Measurements from ENCODE around the gene EBF4.
"Not testable (repeated sequence)": the region's sequence is repeated elsewhere in the genome, so short reads cannot be mapped to it uniquely, and the experiment has no call there.

Gene EBF4

DNA sequence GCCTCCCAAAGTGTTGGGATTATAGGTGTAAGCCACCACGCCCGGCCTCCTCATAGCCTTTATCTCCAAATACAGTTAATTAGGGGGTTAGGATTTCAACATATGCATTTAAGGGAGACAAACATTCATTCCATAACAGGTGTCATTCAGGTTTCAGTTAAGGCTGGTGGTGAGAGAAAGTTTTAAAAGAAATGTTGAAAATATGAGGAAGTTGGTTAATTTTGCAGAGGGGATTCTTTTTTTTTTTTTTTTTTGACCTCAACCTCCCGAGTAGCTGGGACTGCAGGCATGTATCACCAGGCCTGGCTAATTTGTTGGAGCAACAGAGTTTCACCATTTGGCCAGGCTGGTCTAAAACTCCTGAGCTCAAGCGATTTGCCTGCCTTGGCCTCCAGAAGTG is 12.5 kb upstream of the EBF4 start:
- no peak for DNase-seq

DNA sequence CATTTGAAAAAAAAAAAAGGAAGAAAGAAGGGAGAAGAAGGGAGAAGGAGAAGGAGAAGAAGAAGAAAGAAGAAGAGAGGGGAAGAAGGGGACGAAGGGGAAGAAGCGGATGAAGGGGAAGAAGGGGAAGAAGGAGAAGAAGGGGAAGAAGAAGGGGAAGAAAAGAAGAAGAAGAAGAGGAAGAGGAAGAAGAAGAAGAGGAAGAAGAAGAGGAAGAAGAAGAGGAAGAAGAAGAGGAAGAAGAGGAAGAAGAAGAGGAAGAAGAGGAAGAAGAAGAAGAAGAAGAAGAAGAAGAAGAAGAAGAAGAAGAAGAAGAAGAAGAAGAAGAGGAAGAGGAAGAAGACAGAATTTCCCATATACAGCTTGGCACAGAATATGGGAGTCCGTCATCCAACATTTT is 10.5 kb upstream of the EBF4 start:
- DNase-seq, result not testable (repeated sequence)

DNA sequence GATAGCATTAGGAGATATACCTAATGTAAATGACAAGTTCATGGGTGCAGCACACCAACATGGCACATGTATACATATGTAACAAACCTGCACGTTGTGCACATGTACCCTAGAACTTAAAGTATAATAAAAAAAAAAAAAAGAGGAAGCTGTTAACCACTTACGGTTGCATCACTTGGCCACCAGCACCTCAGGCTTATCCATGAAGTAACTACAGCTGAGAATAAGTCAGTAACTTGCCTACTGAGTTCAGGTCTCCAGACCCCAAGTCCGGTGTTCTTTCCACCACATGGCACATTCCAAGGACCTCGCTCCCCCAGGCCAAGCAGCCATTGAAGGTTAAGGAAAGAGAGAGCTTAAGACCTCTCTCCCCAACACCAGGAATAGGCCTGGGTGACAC is 7.8 kb upstream of the EBF4 start:
- DNase-seq, result not testable (repeated sequence)

DNA sequence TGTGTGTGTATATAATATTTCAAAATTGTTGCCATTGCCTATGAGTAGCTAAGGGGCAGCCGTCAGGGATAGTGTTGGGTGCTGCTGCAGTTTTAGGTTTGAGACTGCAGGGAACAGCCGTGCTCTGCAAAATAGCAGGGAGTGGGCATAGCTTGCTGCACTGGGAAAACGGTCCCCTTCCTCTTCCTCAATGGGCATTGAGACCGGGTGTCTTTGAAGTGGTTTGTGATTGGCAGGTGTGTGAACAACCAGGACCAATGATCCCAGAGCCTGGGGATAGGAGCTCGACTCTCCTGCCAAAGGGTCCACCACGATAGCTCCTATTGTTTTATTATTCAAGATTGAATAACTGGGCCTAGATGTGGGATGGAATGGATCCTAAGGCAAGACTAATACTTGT is 5.1 kb upstream of the EBF4 start:
- DNase-seq, result no peak

DNA sequence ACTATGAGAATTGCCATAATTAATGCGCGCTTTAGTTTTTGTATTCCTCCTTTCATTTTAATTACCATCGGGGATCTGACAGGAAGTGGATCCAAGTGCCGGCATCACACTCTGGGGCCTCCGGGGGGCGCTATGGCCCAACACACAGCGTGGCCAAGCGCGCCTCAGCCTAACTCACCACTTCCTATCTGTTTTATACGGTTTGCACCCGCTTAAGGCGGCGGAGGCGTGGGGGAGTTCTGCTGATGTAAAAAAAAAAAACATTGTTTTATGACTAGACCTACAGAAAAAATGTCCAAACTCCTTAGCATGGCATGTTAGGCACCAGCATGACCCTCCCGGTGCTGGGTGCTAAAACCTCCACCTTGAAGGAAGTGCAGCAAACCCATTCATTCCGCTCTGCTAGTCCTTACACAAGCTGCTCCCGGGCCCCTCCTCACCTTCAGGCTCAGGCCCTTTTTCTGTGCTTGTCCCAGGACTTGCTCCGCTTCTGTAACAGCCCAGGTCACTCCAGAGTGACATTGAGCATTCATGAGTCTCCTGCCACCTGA is 4.5 kb upstream of the EBF4 start:
- peak; percentile 79 for DNase-seq

DNA sequence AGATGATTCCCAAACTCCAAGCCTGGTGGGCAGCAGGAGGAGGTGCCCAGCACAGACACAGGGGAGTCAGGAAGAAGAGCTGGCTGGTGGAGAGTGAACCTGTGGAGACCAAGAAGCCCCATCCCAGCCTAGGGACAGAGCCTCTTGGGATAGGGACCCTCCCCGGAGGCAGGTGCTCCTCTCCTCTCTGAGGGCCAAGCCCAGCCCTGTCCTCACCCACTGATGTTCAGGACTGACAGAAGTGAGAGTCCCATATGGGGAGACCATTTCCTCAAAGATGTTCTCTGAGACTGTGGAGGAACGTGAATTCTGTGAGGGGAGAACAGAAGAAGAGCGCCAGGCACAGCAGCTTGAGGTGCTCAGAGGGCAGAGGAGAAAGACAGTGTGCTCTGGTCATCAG is 2.4 kb upstream of the EBF4 start:
- no peak for DNase-seq

DNA sequence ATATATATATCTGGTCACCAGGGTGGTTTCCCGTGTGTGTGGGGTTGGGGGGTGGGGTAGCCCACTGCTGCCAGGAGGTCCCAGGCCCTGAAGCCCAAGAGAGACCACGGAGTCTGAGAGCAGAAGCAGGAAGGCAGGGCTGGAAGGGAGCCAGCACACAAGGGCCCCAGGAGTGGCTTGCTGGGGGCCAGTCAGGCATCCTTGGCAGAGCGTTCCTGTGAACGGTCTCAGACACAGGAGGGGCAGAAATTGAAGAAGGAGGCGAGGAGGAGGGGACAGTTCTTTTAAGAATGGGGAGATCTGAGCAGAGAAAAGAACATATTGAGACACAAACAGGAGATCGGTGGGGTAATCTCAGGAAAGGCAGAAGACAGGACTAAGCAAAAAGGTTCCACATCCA is 1.9 kb upstream of the EBF4 start:
- no peak for DNase-seq

DNA sequence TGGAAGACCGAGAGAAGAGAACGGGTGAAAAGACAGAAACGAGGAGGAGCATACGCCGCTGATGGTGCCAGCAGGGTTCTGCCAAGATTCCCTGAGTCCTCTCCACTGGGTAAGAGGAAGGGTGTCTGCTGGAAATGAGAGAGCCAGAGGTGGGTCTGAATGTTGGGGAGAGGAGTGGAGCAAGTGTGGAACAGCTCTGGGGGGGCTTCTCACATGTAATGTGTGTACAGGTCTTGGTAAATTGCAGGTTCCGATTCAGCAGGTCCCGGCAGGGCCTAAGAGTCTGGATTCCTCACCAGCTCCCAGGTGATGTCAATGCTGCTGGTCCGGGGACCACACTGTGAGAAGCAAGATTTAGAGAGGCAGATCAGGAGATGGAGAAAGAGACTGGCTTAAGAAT is 1.5 kb upstream of the EBF4 start:
- no peak for DNase-seq

DNA sequence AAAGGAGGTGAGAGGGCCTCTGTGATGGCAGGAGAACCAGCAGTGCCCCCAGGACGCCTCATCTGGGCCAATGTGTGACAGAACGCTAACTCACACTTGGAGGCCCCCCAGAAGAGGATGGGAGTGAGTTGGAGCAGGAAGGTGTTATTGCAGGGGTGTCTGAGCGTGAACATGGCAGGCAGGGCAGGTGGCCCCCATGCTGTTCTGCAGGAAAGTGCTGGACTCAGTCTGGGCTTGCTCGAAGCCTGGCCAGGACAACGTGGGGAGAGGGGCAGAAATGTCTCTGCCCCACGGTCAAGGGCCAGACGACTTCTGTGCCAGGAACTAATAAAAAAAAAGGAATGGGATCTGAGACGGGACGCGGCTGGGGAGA is 931 bp upstream of the EBF4 start:
- no peak for DNase-seq

DNA sequence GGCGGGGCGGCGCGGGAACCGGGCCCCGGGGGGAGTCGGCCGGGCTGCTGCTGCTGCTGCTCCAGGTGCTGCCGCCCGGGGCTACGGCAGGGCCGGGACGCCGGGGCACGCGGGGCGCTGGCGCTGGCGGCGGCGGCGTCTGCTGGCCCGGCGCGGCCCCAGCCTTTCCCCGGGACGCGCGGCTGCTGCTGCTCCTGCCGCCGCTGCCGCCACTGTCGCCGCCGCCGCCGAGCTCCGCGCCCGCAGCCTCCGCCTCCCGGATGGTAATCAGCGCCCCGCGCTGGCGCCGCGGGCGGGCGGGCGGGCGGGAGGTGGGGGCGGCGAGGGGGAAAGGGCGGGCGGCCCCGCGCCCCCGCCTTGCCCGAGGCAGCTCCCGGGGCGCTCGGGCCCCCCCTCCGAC is 306 bp downstream of the EBF4 start:
- DNase-seq, result no peak

DNA sequence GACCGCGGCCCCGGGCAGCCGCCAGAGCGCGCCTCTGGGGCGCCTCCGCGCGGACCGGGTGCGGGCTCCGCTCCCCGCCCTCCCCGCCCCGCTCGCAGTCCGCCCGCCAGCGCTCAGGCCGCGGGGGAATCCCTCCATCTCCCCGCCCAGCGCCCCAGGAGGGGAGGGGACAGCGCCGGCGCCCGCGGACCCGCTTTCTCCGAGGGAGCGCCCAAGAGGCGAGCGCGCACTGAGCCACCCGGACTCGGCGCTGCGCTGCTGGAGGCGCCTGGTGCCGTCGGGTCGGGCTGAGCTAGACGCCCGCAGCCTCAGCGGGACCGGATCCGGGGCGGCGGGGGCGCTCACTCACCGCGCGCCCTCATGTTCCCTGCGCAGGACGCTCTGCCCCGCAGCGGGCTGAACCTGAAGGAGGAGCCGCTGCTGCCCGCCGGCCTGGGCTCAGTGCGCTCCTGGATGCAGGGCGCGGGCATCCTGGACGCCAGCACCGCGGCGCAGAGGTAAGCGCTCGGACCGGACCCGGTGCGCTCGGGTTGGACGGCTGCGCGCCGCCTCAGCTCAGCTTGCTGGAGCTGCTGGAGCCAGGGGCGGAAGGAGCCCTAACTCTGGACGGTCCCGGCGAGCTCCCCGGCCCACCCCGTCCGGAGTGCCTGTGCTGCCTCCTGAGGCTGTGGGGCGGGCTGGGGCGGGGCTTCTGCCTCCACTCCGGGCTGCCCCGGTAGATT is 867 bp downstream of the EBF4 start:
- peak; percentile 33 for DNase-seq

DNA sequence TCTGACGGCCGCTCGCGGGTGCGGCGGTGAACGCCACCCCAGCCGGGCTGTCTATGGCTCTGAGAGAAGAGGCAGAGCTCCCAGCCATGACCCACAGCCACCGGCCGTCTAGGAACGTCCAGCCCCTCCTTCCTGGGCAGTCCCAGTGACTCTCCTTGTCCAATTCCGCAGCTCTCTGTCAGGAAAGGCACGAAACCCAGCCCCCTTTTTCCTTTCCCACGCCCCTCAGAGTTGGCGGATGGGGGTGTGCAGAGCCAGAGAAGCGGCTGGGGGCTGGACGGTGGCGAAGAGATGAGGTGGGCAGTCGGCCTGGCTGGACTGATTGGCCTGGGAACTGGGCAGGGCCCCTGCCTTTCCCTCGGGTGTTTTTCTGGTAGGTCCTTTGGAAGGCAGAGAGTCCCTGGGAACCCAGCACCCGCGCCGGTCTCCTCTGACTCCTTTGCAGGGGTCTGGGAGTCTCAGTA is 1.5 kb downstream of the EBF4 start:
- DNase-seq, result no peak

DNA sequence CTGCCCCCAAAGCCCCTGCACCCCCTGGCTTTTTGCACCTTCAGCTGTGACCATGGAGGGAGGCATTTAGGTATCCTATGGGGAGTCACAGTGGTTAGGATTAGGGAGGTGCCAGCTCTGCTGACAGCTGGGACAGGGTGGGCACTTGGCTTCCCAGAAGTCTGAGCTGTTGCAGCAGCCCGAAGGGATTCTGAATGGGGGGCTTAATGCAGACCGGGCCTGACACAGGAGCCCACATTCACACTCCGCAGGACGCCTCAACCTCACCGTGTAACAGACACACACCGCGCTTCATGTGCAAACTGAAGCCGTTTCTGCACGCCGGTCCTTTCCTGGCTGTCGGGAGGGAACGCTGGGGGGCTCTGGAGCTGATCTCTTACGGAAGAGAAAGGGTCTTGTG is 1.9 kb downstream of the EBF4 start:
- no peak for DNase-seq

DNA sequence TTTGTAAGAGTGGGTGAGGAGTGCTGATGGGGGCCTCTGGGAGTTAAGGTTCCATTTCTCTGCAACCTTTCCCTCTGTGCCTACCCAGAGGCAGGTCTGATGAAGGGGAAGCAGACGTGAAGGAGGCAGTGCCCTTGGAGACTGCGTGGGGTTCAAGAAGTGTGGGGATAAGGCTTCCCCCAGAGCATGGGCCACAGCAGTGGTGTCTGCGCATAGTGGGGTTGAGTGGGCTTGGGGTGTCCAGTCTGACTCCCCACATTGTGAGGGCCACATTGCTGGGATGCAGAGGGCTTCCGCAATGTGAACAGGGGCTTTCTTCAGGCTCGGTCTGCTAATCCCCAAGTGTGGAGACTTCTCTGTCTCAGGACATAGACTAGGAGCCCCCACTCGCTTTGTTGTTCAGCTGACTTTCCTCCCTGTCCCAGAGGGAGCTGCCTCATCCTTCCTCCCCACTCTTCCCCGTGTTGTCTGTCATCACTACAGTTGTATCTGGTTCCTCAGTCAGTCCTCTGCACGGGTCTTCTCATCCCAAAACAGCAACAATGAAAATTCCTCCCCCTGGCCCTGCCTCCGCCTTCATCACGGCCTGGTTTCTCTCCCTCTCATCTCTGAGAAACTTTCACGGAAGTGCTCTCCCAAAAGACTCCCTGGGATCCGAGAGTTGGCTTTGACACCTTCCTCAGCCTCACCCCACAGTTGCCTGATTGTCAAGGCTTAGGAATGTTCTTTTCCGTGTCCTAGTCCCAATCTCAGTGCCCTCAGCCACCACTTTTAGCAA is 2.8 kb downstream of the EBF4 start:
- DNase-seq, result no peak

DNA sequence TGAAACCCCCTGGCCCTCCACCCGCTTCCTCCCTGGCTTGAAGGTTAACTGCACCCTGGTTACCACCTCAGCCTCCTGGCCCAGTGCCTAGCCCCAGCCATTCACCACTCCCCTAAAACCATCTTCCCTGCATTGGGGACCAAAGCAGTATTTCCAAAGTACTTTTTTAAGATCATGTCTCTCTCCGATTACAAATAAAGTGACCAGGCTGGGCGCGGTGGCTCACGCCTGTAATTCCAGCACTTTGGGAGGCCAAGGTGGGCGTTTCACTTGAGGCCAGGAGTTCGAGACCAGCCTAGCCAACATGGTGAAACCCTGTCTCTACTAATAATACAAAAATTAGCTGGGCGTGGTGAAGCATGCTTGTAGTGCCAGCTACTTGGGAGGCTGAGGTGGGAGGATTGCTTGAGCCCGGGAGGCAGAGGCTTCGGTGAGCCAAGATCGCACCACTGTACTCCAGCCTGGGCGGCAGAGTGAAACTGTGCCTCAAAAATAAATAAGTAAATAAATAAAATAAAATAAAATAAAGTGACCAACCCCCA is 3.5 kb downstream of the EBF4 start:
- DNase-seq, result not testable (repeated sequence)

DNA sequence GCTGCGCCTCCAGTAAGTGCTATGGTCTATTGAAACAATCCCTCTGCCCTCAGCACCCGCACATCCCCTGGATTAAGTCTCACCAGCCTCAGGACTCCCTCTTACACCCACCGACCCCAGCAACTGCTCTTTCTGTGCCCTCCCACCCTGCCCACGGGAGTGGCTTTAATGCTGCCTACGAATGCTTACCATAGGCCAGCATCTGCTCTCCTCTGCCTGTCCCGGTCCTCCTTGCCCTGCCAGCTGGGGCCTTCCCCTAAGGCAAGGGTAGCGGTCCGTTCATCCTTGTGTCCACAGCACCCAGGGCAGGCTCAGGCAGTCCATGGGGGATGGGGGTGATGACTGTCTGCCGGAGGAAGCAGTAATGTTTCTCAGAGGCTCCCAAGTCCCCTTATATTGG is 4.1 kb downstream of the EBF4 start:
- DNase-seq, result no peak

DNA sequence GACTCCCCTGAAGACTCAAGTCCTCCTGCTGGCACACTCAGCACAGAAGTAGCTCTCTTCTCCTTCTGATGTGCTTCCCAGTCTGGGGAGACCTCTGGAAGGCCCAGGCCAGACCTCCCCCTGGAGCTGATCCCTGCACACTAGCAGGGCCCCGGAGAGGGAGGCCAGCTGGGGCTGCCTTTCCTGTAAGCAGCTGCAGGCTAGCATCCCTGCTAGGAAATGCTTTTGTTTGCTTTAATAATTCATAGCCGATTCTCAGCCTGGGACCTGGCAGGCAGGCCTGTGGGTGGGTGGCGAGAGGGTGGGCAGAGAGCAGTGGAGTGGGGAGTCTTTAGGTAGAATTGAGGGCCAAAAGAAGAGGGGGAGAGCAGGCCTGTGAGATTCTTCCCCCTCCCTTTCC is 5.2 kb downstream of the EBF4 start:
- DNase-seq, result no peak

DNA sequence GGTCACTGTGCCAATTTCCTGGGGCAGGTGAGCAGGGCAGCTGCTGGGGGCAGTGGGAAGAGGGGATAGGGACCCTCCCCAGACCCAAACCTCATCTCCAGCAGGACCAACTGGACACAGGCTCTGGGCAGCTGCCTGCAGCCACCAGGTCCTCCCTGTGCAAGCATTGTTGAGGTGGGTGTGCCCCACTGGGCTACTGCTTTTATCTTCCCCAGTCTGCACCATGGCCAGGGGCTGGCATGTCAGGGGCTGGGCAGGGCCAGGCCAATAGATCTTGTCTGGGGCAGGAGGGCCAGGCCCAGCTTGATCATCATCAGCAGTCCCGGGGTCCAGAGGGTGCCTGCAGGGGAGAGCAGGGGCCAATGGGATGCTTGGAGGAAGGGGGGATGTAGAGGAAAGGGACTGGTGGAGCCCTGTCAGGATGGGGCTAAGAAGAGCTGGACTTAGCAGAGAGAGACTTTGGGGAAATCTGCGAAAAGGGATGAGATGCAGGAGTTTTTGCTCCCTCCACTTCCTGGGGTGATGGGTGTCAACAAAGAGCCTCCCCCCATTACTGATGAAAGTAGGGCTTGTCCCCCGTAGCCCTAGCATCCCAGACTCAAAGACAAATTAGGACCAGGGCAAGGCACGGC is 5.7 kb downstream of the EBF4 start:
- no peak for DNase-seq

DNA sequence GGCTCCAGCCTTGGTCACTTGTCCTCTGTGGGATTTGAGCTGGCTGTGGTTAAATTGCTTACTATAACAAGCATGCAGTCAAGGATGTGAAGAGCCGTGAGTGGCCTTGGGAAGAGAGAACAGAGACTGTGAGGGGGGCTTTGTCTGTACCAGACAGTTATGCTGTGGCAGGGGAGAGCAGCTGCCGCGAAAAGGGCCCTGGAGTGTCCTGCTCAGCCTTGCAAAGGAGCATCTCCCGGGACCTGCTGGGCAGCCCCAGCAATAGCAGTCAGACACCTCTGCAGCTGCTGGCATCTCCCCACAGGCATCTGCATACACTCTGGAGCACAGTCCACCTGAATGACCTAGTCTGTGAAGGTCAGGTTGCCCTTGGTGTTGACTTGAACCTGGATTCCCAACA is 6.3 kb downstream of the EBF4 start:
- no peak for DNase-seq

DNA sequence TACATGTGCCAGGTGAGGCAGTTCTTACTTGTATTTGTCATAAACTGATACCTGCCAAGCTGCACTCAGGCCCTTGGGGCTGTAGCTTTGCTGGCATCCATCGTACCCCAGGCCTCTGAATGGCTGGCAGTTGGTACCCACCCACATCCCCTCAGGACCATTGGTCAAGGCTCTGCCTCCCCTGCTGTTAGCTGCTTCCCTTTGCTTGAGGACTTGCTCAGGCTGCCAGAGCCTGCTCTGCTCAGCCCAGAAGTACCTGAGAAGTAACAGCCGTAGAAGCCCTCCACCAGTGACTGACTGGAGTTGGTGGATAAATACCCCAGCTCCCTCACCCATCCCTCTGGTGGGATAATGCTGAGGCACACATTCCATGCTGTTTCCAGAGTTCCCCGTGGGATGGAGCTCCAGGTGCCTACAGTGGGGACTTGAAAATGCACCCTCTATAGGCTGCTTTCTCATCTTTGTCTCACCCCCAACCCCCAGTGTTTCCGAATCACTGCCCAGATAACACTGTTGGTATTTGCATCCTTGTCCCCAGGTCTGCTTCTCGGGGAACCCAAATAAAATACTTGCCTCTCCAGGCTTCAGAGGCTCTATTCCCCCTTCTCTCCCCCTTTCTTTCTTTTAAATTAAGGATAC is 7.3 kb downstream of the EBF4 start:
- no peak for DNase-seq

DNA sequence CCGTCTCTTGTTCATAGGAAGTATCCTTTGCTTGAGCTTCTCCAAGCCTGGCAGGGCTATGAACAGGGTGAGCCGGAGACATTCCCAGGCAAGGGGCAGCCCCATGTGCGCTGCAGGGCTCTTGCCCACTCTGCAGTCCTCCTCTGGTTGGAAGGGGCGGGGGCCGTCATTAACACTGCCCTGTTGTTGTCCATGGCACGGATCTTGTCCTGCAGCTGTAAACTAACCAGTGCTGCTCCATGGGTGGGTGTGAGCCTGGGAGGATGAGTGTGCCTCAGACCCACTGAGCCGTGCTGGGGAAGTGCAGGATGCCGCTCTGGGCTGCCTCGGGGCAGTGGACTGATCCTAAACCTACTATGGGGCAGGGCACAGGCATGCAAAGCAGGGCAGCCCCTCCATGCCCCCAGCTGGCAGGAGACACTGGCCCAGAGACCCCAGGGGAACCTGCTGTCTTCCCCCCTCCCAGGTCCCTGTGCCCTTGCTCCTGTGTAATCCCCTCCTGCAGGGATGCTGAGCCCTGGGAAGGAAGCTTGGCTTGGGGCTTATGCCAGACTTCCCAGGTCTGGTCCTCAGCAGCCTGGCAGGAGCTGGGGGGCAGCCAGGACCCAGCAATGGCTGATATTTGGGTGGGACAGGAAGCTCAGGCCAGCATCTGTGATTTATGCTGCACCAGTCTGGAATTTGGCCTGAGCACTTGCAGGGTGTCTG is 8.5 kb downstream of the EBF4 start:
- no peak for DNase-seq

DNA sequence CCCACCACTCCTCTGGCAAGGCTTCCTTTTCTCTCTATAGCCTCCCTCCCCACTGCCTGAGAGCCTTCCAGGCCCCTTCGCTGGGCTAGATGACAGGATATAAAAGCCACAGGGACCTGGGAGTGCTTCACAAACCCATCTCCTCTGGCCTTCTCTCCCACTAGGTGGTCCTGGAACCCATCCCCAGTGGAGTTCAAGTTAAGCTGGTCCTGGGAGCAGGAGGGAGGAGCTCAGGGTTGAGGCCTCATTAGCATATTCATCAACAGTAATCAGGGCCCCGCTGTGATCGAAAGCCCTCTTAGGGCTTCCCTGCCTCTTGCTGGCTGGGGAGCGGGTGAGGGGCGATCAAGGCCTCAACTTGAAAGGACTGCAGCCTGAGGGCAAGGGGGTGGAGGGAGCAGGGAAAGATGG is 9.1 kb downstream of the EBF4 start:
- no peak for DNase-seq
